ENCODE data around the gene ARHGEF35.
A peak's percentile ranks its signal among the peaks of the same experiment; 100 is the strongest.
"Not testable (repeated sequence)": the region's sequence is repeated elsewhere in the genome, so short reads cannot be mapped to it uniquely, and the experiment has no call there.

ARHGEF35 gene

GRCh38 chr7:144178380-144179164, 17.1 kb downstream of the ARHGEF35 start:
- DNase-seq, result peak; percentile 25

DNA sequence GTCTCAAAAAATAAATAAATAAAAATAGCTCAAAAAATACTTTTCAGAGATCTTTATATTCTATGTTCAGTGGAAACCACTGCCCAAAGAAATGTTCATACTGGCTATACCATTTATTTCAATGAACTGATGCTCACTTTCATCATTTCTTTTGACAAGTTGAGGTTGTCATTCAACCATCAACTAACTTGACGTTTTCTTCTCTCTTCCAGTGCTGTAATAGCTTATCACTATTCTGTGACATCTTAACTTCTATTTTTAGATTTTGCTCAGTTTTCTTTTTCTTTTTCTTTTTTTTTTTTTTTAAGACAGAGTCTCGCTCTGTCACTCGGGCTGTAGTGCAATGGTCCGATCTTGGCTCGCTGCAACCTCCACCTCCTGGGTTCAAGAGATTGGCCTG, 21.0 kb downstream of the ARHGEF35 start:
- no peak for DNase-seq

DNA sequence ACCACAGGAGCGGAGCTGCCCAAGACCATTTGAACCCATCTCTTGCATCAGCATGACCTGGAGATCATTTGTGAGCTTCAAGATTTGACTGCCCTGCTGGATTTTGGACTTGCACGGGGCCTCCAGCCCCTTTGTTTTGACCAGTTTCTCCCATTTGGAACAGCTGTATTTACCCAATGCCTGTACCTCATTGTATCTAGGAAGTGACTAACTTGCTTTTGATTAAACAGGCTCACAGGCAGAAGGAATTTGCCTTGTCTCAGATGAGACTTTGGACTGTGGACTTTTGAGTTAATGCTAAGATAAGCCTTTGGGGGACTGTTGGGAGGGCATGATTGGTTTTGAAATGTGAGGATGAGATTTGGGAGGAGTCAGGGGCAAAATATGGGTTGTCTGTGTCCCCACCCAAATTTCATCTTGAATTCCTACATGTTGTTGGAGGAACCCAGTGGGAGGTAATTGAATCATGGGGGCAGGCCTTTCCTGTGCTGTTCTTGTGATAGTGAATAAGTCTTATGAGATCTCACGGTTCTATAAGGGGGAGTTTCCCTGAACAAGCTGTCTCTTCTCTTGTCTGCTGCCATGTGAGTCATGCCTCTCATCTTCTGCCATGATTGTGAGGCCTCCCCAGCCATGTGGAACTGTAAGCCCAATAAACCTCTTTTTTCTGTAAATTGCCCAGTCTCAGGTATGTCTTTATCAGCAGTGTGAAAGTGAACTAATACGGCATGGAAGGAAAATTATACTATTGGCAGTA, 23.9 kb downstream of the ARHGEF35 start:
- not testable (repeated sequence) for DNase-seq

GRCh38 chr7:144164784-144165183, 30.8 kb downstream of the ARHGEF35 start:
- no peak for DNase-seq

GRCh38 chr7:144158861-144159260, 36.8 kb downstream of the ARHGEF35 start:
- no peak for DNase-seq

DNA sequence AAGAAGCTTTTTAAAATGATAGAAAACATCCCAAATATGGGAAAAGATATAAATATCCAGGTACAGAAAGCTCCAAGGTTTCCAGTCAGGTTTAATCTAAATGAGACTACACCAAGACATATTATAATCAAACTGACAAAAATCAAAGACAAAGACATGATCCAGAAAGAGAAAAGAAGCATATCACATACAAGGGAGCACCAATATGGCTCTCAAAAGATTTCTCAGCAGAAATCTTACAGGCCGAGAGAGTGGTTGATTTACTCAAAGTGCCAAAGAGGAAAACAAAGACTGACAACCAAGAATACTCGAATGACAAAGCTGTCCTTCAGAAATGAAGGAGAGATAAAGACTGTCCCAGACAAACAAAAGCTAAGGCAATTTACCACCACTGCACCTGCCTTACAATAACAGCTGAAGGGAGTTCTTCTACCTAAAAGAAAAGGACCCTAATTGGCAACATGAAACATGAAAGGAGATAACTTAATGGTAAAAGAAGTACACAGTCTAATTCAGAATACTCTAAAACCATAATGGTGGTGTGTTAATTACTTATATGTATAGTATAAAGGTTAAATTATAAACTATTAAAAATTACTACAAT, 47.3 kb downstream of the ARHGEF35 start:
- no peak for DNase-seq

GRCh38 chr7:144144426-144144825, 51.2 kb downstream of the ARHGEF35 start:
- no peak for DNase-seq

- DNase-seq, result no peak
These were observed 53.4 kb downstream of the ARHGEF35 start for GRCh38 chr7:144142187-144142586.

DNA sequence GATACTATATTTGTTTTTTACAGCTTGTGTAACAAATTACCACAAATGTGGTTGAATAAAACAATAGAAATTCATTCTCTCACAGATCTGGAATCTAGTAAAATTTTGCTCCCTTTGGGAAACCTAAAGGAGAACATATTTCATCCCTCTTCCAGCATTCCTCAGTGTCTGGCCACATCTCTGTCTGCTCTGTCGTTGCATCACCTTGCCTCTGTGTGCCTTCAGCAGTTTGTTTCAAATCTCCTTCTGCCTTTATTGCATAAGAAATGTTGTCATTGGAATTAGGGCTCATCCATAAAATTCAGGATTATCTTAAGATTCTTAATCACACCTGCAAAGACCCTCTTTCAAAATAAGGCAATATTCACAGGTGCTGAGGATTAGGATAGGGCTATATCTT, 58.1 kb downstream of the ARHGEF35 start:
- DNase-seq, result peak; percentile 4
